ENCODE measurements around the gene ANKMY1. TPM values are rescaled to one million over a fixed set of nuclear protein-coding genes. Genes with fewer than 3 reads are reported as not detected.

The ANKMY1 gene
- total and polyA plus RNA-seq, 4 donors, result 9.3 to 34.8 (median 14.8) TPM

DNA sequence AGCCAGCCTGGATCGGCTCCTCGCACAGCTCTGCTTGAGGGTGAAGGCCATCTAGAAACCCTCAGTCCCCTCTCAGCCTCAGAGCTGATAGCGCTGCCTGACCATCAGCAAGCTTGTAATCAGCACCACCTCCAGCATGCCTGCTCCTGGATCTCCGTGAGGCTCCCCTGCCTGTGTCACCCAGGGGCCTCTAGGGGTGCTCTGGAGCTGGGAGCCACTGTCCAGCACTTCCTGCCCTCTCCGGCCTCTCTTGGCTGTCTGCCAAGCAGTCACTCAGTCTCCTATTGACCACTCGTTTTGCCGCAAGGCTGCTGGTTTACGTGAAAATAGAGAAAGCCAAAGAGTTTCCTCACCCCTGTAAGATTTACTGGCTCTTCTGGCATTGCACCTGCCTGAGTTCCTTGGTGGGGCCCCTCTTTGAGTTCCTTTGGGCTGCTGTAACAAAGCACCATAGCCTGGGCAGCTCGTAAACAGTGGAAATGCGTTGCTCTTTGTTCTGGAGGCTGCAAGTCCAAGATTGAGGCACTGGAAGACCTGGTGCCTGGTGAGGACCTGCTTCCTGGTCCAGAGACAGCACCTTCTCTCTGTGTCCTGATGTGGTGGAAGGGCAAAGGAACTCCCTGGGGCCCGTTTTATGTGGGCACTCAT lies 46.6 kb upstream of the ANKMY1 start:
- DNase-seq (peak; percentile 52 to 66 (median 59)), ATAC-seq (ENCODE audit: insufficient read depth, low FRiP score) (peak; percentile 68)
- Histone ChIP-seq H3K27ac (ENCODE audit: low read depth in 1 of 2, low read length in 1 of 2) (no peak overlapping the region), H3K4me3 (no peak overlapping the region), H3K9ac (ENCODE audit: insufficient read depth in 1 of 2, low read length in 2 of 2) (no peak overlapping the region), H3K27me3 (ENCODE audit: control insufficient read depth in 3 of 3, insufficient read depth in 3 of 3, low read length in 2 of 3) (no peaks in the 10 kb centered on the region), H3K36me3 (ENCODE audit: control insufficient read depth in 4 of 4, insufficient read depth in 4 of 4, low read length in 4 of 4) (peaks cover 0 to 3% (median 0%) of the 10 kb centered on the region in 4 donors), H3K9me3 (ENCODE audit: control insufficient read depth in 4 of 4, insufficient read depth in 3 of 4, low read length in 3 of 4) (no peaks in the 10 kb centered on the region), H3K4me1 (ENCODE audit: control insufficient read depth in 5 of 5, insufficient read depth in 5 of 5, low read length in 5 of 5) (peaks cover 0 to 9% (median 5%) of the 10 kb centered on the region in 5 donors)
- 33 to 50% methylated on average over 11 of the region's 11 CpGs for WGBS, 2 donors
- peak; percentile 39 for TF ChIP-seq CTCF (IDR thresholded peaks at IDR 0.05; ENCODE audit: control extremely low read depth, extremely low read depth)

DNA sequence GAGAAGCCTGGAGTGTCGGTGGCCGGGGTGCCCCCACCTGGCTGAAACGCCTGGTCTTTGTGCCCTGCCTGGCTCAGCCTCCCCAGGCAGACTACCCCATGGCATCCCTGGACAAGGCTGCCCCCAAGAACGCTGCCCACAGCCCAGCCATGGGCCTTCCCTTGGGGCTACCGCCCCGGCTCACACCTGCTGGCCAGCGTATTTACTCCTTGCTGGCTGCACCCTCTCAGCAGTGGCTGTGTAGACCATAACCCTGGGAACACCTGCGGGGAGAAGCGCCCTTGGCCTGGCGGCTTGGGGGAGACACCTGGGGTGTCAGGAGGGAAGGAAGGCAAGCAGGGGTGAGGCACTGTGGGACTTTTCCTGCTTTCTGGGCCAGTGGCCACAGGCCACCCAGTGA lies 46.1 kb upstream of the ANKMY1 start:
- no peaks in the 10 kb centered on the region for H3K9me3 ChIP-seq (ENCODE audit: control insufficient read depth in 4 of 4, insufficient read depth in 3 of 4, low read length in 3 of 4)
- H3K9ac ChIP-seq (ENCODE audit: insufficient read depth in 1 of 2, low read length in 2 of 2), result no peak overlapping the region
- H3K36me3 ChIP-seq (ENCODE audit: control insufficient read depth in 4 of 4, insufficient read depth in 4 of 4, low read length in 4 of 4), result peaks cover 0 to 9% (median 0%) of the 10 kb centered on the region in 4 donors
- TF ChIP-seq CTCF (IDR thresholded peaks at IDR 0.05; ENCODE audit: control extremely low read depth, extremely low read depth), result no peak
- WGBS, 2 donors, result 93 to 96% methylated on average over 10 of the region's 10 CpGs
- no peak overlapping the region for H3K27ac ChIP-seq (ENCODE audit: low read depth in 1 of 2, low read length in 1 of 2)
- H3K4me1 ChIP-seq (ENCODE audit: control insufficient read depth in 5 of 5, insufficient read depth in 5 of 5, low read length in 5 of 5), result peaks cover 0 to 9% (median 5%) of the 10 kb centered on the region in 5 donors
- H3K27me3 ChIP-seq (ENCODE audit: control insufficient read depth in 3 of 3, insufficient read depth in 3 of 3, low read length in 2 of 3), result no peaks in the 10 kb centered on the region
- ATAC-seq (ENCODE audit: insufficient read depth, low FRiP score) (no peak), DNase-seq (no peak)
- no peak overlapping the region for H3K4me3 ChIP-seq

GRCh38 chr2:240603081-240603835 lies 45.5 kb upstream of the ANKMY1 start:
- H3K4me3 ChIP-seq, result no peak overlapping the region
- H3K9me3 ChIP-seq (ENCODE audit: control insufficient read depth in 4 of 4, insufficient read depth in 3 of 4, low read length in 3 of 4), result no peaks in the 10 kb centered on the region
- peaks cover 0 to 14% (median 0%) of the 10 kb centered on the region in 4 donors for H3K36me3 ChIP-seq (ENCODE audit: control insufficient read depth in 4 of 4, insufficient read depth in 4 of 4, low read length in 4 of 4)
- peaks cover 0 to 9% (median 5%) of the 10 kb centered on the region in 5 donors for H3K4me1 ChIP-seq (ENCODE audit: control insufficient read depth in 5 of 5, insufficient read depth in 5 of 5, low read length in 5 of 5)
- DNase-seq, result no peak
- no peak overlapping the region for H3K27ac ChIP-seq (ENCODE audit: low read depth in 1 of 2, low read length in 1 of 2)
- 88 to 93% methylated on average over 22 of the region's 22 CpGs for WGBS, 2 donors
- no peaks in the 10 kb centered on the region for H3K27me3 ChIP-seq (ENCODE audit: control insufficient read depth in 3 of 3, insufficient read depth in 3 of 3, low read length in 2 of 3)
- ATAC-seq (ENCODE audit: insufficient read depth, low FRiP score), result no peak
- TF ChIP-seq CTCF (IDR thresholded peaks at IDR 0.05; ENCODE audit: control extremely low read depth, extremely low read depth), result no peak
- no peak overlapping the region for H3K9ac ChIP-seq (ENCODE audit: insufficient read depth in 1 of 2, low read length in 2 of 2)
